Measurements from ENCODE around the gene HVCN1. TPM values are rescaled to one million over a fixed set of nuclear protein-coding genes. Genes with fewer than 3 reads are reported as not detected.
"Not testable (repeated sequence)": the region's sequence is repeated elsewhere in the genome, so short reads cannot be mapped to it uniquely, and the experiment has no call there.

The HVCN1 gene
- total RNA-seq, 1 donor from 2014 or later = 83.9 TPM

DNA sequence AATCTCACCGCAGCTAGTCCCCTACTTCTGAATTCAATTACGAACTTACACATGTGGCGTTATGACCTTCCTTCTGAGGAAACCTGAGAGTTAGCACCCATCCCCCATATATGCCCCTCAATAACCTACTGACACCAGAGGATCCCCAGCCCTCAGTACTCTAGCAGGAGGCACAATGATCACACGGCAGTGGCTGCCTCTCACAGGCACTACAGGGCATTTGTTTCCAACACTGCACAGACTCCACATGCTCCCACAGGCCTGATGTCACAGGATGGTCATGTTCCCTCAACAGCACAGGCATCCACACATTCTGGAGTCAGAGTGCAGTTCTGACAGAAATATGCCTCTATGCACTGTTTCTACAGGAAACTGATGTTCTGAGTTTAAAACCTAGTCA is 36.4 kb upstream of the HVCN1 start:
- Mint-ChIP-seq H3K36me3 (ENCODE audit: low read depth) (peaks cover 88% of the 10 kb centered on the region), H3K4me1 (peaks cover 38% of the 10 kb centered on the region), H3K4me3 (no peak overlapping the region), H3K27me3 (no peaks in the 10 kb centered on the region), H3K9me3 (no peaks in the 10 kb centered on the region), H3K27ac (no peak overlapping the region)
- TF ChIP-seq, protein P1, sequence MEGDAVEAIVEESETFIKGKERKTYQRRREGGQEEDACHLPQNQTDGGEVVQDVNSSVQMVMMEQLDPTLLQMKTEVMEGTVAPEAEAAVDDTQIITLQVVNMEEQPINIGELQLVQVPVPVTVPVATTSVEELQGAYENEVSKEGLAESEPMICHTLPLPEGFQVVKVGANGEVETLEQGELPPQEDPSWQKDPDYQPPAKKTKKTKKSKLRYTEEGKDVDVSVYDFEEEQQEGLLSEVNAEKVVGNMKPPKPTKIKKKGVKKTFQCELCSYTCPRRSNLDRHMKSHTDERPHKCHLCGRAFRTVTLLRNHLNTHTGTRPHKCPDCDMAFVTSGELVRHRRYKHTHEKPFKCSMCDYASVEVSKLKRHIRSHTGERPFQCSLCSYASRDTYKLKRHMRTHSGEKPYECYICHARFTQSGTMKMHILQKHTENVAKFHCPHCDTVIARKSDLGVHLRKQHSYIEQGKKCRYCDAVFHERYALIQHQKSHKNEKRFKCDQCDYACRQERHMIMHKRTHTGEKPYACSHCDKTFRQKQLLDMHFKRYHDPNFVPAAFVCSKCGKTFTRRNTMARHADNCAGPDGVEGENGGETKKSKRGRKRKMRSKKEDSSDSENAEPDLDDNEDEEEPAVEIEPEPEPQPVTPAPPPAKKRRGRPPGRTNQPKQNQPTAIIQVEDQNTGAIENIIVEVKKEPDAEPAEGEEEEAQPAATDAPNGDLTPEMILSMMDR (IDR thresholded peaks at IDR 0.05) = no peak
- DNase-seq (no peak), ATAC-seq (ENCODE audit: low read depth) (no peak)
- intact Hi-C loops (cut with micrococcal nuclease) = no loop called here
- POLR2A ChIA-PET = interaction anchor here (0.6 kb wide), 1 partner anchor 269 kb away, joined by 5 read pairs; no protein-coding TSS in a partner anchor
- CTCF ChIA-PET = no interaction called here

DNA sequence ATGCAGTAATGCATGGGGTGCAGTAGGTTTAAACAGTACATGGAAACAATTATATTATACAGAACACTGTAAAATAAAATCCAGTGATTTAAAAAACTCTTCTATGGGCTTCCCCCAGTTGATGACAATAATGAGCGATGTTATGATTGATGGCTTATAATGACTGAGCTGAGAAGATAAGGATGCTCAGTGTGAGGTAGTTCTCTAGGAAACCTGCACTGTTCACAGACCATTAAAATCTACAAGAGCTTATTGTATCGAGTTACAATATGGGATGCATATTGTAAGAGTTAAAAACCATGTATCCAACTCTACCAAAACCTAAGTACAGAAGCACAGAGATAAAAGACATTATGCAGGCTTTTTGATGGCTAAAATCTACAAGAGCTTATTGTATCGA is 34.0 kb upstream of the HVCN1 start:
- ATAC-seq (ENCODE audit: low read depth); CTCF ChIA-PET; H3K4me3 Mint-ChIP-seq; H3K27ac Mint-ChIP-seq; H3K9me3 Mint-ChIP-seq; DNase-seq; H3K27me3 Mint-ChIP-seq; intact Hi-C loops (cut with micrococcal nuclease): not testable (repeated sequence)
- H3K4me1 Mint-ChIP-seq = peaks cover 42% of the 10 kb centered on the region
- peaks cover 91% of the 10 kb centered on the region for H3K36me3 Mint-ChIP-seq (ENCODE audit: low read depth)
- POLR2A ChIA-PET = interaction anchor here (1.0 kb wide), 1 partner anchor 25 kb away, joined by 5 read pairs; no protein-coding TSS in a partner anchor

DNA sequence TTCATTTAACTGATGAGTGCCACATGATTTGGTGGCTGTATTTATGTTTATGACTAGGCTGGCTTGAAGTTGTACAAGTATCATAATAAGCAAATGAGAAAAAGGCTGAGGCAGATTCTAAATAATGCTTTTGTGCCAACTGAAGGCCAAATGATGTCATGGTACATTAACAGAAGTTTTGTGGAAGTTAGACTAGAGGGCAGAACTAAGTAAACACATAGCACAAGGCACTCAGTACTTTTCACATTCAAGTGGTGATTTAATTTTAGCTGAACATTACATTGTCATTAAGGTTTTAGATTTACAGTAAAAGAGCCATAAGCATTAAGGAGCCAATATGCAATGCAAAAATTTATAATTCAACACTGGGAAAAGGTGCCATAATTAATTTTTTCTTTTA is 32.7 kb upstream of the HVCN1 start:
- CTCF ChIA-PET = no interaction called here
- ATAC-seq (ENCODE audit: low read depth) (no peak), DNase-seq (no peak)
- no peaks in the 10 kb centered on the region for H3K27me3 Mint-ChIP-seq
- peaks cover 92% of the 10 kb centered on the region for H3K36me3 Mint-ChIP-seq (ENCODE audit: low read depth)
- intact Hi-C loops (cut with micrococcal nuclease) = loop anchor here (2.0 kb wide), 1 partner anchor 15 kb away; no protein-coding TSS in a partner anchor
- H3K9me3 Mint-ChIP-seq = no peaks in the 10 kb centered on the region
- POLR2A ChIA-PET = interaction anchor here (0.8 kb wide), 1 partner anchor 272 kb away, joined by 3 read pairs; the partner anchor contains the start of gene ARPC3
- no peak overlapping the region for H3K4me3 Mint-ChIP-seq
- H3K4me1 Mint-ChIP-seq = peaks cover 43% of the 10 kb centered on the region
- TF ChIP-seq, protein P1 (IDR thresholded peaks at IDR 0.05) = no peak
- no peak overlapping the region for H3K27ac Mint-ChIP-seq

DNA sequence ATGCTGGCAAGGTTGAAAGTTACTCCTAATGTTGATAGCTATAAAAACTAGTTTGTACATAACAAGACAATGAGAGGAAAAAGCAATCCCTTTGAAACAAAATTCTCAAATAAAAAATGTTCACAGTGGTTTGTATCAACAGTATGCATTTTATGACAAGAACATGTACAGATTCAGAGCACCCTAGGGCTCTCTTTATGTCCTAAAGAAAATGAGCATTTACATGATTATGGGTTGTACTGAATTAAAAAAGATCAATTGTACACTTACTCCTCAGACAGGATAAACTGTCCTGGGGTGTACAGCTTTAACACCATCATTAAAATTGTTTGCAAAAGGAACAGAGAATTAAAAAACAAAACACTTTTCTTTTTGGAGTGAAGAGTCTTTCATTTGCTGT is 31.6 kb upstream of the HVCN1 start:
- DNase-seq (no peak), ATAC-seq (ENCODE audit: low read depth) (no peak)
- POLR2A ChIA-PET = no interaction called here
- TF ChIP-seq, protein P1 (IDR thresholded peaks at IDR 0.05) = no peak
- peaks cover 83% of the 10 kb centered on the region for H3K36me3 Mint-ChIP-seq (ENCODE audit: low read depth)
- CTCF ChIA-PET = no interaction called here
- H3K4me1 Mint-ChIP-seq = peaks cover 34% of the 10 kb centered on the region
- no peaks in the 10 kb centered on the region for H3K27me3 Mint-ChIP-seq
- H3K4me3 Mint-ChIP-seq = no peak overlapping the region
- intact Hi-C loops (cut with micrococcal nuclease) = loop anchor here (2.0 kb wide), 1 partner anchor 14 kb away; no protein-coding TSS in a partner anchor
- no peaks in the 10 kb centered on the region for H3K9me3 Mint-ChIP-seq
- H3K27ac Mint-ChIP-seq = no peak overlapping the region

DNA sequence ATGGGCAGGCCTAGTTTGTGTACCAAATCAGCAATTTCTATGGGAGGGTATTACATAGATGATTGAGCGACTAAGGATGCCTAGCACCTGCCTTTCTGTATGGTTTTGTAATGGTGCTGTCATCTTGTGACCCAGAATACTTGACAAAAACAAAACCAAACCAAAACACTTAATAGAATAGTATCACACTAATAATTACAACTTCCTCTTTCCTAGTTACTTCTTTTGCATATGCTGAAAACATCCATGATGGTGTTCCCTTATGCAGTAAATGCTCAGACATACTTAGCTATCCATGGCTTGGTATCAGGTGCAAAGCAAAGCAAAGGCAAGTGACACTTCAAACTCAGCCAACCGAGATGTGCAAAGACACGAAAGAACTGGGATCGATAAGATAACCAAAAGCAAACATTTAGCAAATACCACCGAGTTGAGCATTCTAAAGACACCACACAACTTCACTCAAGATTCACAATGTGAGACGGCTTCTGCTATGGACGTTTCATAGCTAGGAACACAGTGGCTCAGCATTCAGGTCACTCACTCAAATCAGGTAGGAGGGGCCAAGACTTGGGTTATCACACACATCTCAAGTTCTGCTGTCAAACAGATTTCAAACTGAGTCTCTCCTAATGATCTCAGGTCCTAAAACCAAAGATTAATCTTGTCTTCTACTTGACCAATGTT is 29.4 kb upstream of the HVCN1 start:
- peak; percentile 84 for ATAC-seq (ENCODE audit: low read depth)
- H3K4me3 Mint-ChIP-seq = peak overlapping the region; percentile 21
- H3K36me3 Mint-ChIP-seq (ENCODE audit: low read depth) = peaks cover 68% of the 10 kb centered on the region
- peaks cover 36% of the 10 kb centered on the region for H3K4me1 Mint-ChIP-seq
- intact Hi-C loops (cut with micrococcal nuclease) = loop anchor here (1.0 kb wide), 1 partner anchor 8 kb away; no protein-coding TSS in a partner anchor
- no peaks in the 10 kb centered on the region for H3K9me3 Mint-ChIP-seq
- TF ChIP-seq, protein P1 (IDR thresholded peaks at IDR 0.05) = no peak
- POLR2A ChIA-PET = interaction anchor here (0.7 to 1.0 kb wide), 3 partner anchors 8 to 18 kb away, joined by 3 read pairs; no protein-coding TSS in a partner anchor
- peak overlapping the region; percentile 86 for H3K27ac Mint-ChIP-seq
- CTCF ChIA-PET = interaction anchor here (1.7 kb wide), 1 partner anchor 109 kb away, joined by 3 read pairs; no protein-coding TSS in a partner anchor
- H3K27me3 Mint-ChIP-seq = no peaks in the 10 kb centered on the region
- no peak for DNase-seq
